Neutrophil (primary cell): Measurements from ENCODE around the gene LDLRAD4.

ENCODE experiments used
- H3K27ac ChIP-seq: fragments of 200-600 bp; sonication (generic); 2 replicates; pipeline ENCODE4 v1.5.1; 2016; ENCODE audit warnings: mild to moderate bottlenecking, moderate library complexity
- H3K27me3 ChIP-seq: fragments of 200-600 bp; sonication (generic); 2 replicates; pipeline ENCODE4 v1.6.0; 2016; ENCODE audit warnings: mild to moderate bottlenecking
- H3K36me3 ChIP-seq: fragments of 200-600 bp; sonication (generic); 2 replicates; pipeline ENCODE4 v1.5.1; 2017
- H3K4me1 ChIP-seq, 2 experiments: fragments of 200-600 bp in 1 of 2; sonication (generic) in 1 of 2; 1 replicate in 1 of 2; 2 replicates in 1 of 2; pipeline versions ENCODE4 v1.5.1 to v1.6.1; 2013 to 2016; ENCODE audit warnings: low read depth in 1 of 2, low read length in 1 of 2, mild to moderate bottlenecking in 1 of 2, moderate library complexity in 1 of 2; ENCODE audit not compliant: control insufficient read depth in 1 of 2, insufficient read depth in 1 of 2
- H3K4me3 ChIP-seq, 2 experiments: fragments of 200-600 bp in 1 of 2; sonication (generic) in 1 of 2; 1 replicate in 1 of 2; 2 replicates in 1 of 2; pipeline ENCODE4 v1.5.1; 2013 to 2016; ENCODE audit warnings: low read depth in 1 of 2, low read length in 1 of 2, mild to moderate bottlenecking in 1 of 2, moderate library complexity in 1 of 2
- H3K9me3 ChIP-seq: fragments of 200-600 bp; sonication (generic); 2 replicates; pipeline ENCODE4 v1.5.1; 2016
- CTCF ChIP-seq: fragments of 200-600 bp; sonication (generic); IDR thresholded peaks from 2 replicates; pipeline ENCODE4 v1.5.1; 2016; ENCODE audit warnings: antibody characterized with exemption

The LDLRAD4 gene

GRCh38 chr18:13448335-13448795 lies 229.8 kb downstream of the LDLRAD4 start:
- TF ChIP-seq CTCF, result no peak
- H3K4me1 ChIP-seq, result peaks cover 22 to 23% of the 10 kb centered on the region in 2 experiments
- no peak overlapping the region for H3K4me3 ChIP-seq
- H3K9me3 ChIP-seq, result no peaks in the 10 kb centered on the region
- no peaks in the 10 kb centered on the region for H3K36me3 ChIP-seq
- no peak overlapping the region for H3K27ac ChIP-seq
- H3K27me3 ChIP-seq, result no peaks in the 10 kb centered on the region

DNA sequence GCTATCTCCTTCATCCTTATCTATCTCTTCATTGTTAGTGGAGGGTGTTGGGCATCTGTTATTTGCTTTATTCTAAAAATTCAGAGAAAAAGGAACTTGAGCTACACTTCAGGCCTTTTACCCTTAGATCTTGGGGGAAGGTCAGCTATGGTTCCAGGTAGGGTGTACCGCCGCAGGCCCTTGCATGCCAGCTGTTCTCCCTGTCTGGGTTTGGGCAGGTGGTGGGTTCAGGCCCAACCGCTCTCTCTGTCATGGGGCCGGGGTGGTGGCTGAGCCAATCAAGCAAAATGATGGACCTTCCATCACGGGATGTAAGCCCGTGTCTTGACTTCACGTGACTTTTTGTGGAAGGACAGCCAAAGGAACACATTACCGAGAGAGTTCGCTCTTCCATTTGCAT lies 231.1 kb downstream of the LDLRAD4 start:
- Histone ChIP-seq H3K9me3 (no peaks in the 10 kb centered on the region), H3K4me1 (peaks cover 22 to 23% of the 10 kb centered on the region in 2 experiments), H3K4me3 (no peak overlapping the region), H3K27ac (no peak overlapping the region), H3K27me3 (no peaks in the 10 kb centered on the region), H3K36me3 (no peaks in the 10 kb centered on the region)
- TF ChIP-seq CTCF, result no peak

DNA sequence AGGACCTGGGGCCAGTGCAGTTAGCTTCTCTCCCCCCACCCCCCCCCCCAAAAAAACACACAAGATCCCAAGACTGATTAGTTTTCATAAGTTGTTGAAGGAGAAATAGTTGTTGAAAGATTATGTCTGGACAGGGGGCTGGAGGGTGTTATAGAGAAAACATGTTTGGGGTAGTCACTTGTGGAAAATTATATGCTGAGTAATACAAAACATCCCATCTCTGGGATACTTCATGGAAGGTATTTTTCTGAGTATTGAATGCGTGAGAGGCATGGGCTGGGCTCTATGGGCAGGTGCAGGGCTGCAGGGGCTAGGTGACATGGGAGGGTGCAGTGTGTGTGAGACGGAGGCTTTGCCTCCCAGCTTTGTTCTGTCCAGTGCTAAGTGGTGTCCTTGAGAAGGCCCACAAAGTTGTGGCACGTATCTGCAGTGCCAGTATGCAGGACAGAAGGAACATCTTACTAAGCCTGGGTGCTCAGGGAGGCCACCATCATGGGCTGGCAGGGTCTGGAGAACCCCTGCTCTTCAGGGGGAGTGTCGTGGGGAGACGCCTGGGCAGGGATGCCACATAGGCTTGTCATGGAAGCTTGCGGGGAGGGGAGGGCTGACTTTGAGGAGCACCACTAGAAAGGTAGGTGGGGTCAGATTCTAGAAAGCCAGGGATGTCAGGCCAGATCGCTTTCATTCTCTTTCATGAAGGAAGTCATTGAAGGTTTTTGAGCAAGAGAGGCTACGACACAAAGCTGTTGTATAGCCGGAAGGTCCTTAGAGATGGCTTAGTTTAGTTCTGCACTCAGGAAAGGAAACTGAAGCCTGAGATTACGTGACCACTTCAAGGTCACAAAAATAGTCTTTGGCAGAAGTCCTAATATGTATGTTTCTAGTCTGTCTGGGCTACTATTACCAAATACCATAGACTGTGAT lies 232.0 kb downstream of the LDLRAD4 start:
- H3K4me3 ChIP-seq, result no peak overlapping the region
- no peaks in the 10 kb centered on the region for H3K9me3 ChIP-seq
- peak overlapping the region; percentile 71 for H3K27ac ChIP-seq
- TF ChIP-seq CTCF, result no peak
- no peaks in the 10 kb centered on the region for H3K27me3 ChIP-seq
- H3K4me1 ChIP-seq, result peaks cover 22 to 23% of the 10 kb centered on the region in 2 experiments
- no peaks in the 10 kb centered on the region for H3K36me3 ChIP-seq

GRCh38 chr18:13451213-13451540 lies 232.6 kb downstream of the LDLRAD4 start:
- no peak for TF ChIP-seq CTCF
- H3K4me1 ChIP-seq, result peaks cover 22 to 23% of the 10 kb centered on the region in 2 experiments
- no peaks in the 10 kb centered on the region for H3K27me3 ChIP-seq
- no peaks in the 10 kb centered on the region for H3K9me3 ChIP-seq
- H3K4me3 ChIP-seq, result no peak overlapping the region
- no peaks in the 10 kb centered on the region for H3K36me3 ChIP-seq
- H3K27ac ChIP-seq, result peak overlapping the region; percentile 71

DNA sequence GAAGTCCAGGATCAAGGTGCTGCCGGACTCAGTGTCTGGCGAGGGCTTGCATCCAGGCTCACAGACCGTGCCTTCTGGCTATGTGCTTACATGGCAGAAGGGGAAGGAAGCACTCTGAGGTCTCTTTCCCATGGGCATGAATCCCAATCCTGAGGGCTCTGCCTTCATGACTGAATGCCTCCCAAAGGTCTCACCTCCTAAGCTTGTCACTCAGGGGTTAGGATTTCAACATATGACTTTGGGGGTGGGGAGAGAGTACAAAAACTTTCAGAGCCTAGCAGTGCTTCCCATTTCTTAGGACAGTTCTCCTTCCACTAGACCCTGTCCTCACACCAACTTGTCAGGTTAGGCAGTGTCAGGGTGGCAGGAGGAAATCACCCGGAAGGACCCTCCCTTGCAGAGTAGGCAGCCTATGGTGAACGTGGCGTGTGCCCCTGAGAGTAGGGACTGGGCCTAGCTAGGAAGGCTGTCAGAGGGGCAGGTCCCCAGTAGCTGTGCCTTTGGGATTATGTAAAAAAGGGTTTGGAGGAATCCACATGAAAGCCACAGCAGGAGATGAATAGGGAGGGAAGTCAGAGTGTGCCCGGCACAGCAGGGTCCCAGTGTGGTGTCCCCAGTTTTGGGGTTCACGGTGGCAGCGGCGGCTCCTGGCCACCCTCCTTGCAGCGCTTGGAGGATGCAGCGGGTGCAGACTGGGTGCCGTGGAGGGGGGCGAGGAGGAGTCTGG lies 233.3 kb downstream of the LDLRAD4 start:
- Histone ChIP-seq H3K9me3 (no peaks in the 10 kb centered on the region), H3K4me3 (no peak overlapping the region), H3K27me3 (no peaks in the 10 kb centered on the region), H3K27ac (peak overlapping the region; percentile 71), H3K4me1 (peaks cover 22 to 23% of the 10 kb centered on the region in 2 experiments), H3K36me3 (no peaks in the 10 kb centered on the region)
- no peak for TF ChIP-seq CTCF
